ENCODE data around the gene SLC22A14. TPM values are rescaled to one million over a fixed set of nuclear protein-coding genes. Genes with fewer than 3 reads are reported as not detected.

The SLC22A14 gene
- total and polyA plus RNA-seq, 2 donors from 2014 or later, result 0.19 to 0.75 TPM

DNA sequence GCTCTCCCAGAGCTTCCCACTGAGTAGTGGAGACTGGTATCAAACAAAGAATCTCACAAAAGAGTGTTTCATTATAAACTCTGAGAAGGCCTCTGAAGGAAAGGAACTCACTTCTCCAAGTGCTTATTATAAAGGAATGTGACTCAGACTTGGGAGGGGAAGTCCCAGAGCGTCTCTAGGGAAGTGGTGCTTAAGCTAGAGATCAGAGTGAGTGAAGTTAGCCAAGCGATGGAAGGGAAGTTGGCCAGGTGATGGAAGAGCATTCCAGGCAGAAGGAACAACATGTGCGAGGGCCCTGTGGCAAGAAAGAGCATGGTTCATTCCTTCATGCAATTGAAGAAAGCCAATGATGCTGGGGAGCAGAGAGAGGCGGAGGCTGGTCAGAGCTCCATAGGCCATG, 66.8 kb downstream of the SLC22A14 start:
- Histone ChIP-seq H3K9ac (ENCODE audit: low read length in 3 of 3) (no peak overlapping the region), H3K27ac (ENCODE audit: low read depth in 2 of 2, low read length in 2 of 2) (no peak overlapping the region), H3K4me1 (ENCODE audit: control insufficient read depth in 2 of 3, insufficient read depth in 2 of 3, low read depth in 1 of 3, low read length in 3 of 3) (peaks cover 0 to 5% (median 0%) of the 10 kb centered on the region in 3 donors), H3K4me3 (ENCODE audit: low read length in 3 of 3) (no peak overlapping the region), H3K9me3 (ENCODE audit: control insufficient read depth in 2 of 3, insufficient read depth in 1 of 3, low read length in 3 of 3) (no peaks in the 10 kb centered on the region), H3K27me3 (ENCODE audit: control insufficient read depth, insufficient read depth, low read length) (no peaks in the 10 kb centered on the region), H3K36me3 (ENCODE audit: control insufficient read depth in 2 of 3, insufficient read depth in 3 of 3, low read length in 3 of 3) (no peaks in the 10 kb centered on the region)
- FAIRE-seq (no peak), DNase-seq (no peak)
- intact Hi-C loops (cut with DNase I), result no loop called here
- TF ChIP-seq, protein P1, sequence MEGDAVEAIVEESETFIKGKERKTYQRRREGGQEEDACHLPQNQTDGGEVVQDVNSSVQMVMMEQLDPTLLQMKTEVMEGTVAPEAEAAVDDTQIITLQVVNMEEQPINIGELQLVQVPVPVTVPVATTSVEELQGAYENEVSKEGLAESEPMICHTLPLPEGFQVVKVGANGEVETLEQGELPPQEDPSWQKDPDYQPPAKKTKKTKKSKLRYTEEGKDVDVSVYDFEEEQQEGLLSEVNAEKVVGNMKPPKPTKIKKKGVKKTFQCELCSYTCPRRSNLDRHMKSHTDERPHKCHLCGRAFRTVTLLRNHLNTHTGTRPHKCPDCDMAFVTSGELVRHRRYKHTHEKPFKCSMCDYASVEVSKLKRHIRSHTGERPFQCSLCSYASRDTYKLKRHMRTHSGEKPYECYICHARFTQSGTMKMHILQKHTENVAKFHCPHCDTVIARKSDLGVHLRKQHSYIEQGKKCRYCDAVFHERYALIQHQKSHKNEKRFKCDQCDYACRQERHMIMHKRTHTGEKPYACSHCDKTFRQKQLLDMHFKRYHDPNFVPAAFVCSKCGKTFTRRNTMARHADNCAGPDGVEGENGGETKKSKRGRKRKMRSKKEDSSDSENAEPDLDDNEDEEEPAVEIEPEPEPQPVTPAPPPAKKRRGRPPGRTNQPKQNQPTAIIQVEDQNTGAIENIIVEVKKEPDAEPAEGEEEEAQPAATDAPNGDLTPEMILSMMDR (IDR thresholded peaks at IDR 0.05; ENCODE audit: borderline replicate concordance, extremely low read depth, insufficient read depth), result no peak

DNA sequence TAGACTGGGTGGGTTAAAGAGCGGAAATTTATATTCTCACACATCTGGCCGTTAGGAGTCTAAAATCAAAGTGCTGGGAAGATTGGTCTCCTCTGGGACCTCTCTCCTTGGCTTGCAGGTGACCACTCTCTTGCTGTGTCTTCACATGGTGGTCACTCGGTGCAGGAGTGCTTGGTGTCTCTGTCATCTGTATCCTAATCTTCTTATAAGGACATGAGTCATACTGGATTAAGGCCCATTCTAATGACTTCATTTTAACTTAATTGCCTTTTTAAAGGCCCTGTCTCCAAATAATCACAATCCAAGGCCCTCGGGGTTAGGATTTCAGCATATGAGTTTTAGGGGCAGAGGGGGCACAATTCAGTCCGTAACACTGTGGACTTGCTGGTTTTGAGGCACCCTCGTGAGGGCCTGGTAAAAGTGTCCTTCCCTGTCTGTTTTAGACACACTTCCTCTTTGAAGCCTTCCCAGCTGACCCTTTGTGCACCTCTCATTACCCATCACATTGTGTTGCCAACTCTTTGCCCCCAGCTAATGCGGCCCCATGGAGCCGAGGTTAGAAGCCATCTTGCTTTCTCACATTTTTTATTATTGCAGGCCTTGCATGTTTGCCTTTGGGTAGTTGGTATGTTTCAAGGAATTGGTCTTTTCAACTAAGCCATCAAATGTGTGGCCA, 67.7 kb downstream of the SLC22A14 start:
- no peaks in the 10 kb centered on the region for H3K36me3 ChIP-seq (ENCODE audit: control insufficient read depth in 2 of 3, insufficient read depth in 3 of 3, low read length in 3 of 3)
- no peaks in the 10 kb centered on the region for H3K9me3 ChIP-seq (ENCODE audit: control insufficient read depth in 2 of 3, insufficient read depth in 1 of 3, low read length in 3 of 3)
- H3K4me3 ChIP-seq (ENCODE audit: low read length in 3 of 3), result no peak overlapping the region
- H3K27ac ChIP-seq (ENCODE audit: low read depth in 2 of 2, low read length in 2 of 2), result no peak overlapping the region
- intact Hi-C loops (cut with DNase I), result no loop called here
- DNase-seq (no peak), FAIRE-seq (no peak)
- no peak overlapping the region for H3K9ac ChIP-seq (ENCODE audit: low read length in 3 of 3)
- H3K4me1 ChIP-seq (ENCODE audit: control insufficient read depth in 2 of 3, insufficient read depth in 2 of 3, low read depth in 1 of 3, low read length in 3 of 3), result peaks cover 0 to 5% (median 0%) of the 10 kb centered on the region in 3 donors
- H3K27me3 ChIP-seq (ENCODE audit: control insufficient read depth, insufficient read depth, low read length), result no peaks in the 10 kb centered on the region
- TF ChIP-seq, protein P1 (IDR thresholded peaks at IDR 0.05; ENCODE audit: borderline replicate concordance, extremely low read depth, insufficient read depth), result no peak

DNA sequence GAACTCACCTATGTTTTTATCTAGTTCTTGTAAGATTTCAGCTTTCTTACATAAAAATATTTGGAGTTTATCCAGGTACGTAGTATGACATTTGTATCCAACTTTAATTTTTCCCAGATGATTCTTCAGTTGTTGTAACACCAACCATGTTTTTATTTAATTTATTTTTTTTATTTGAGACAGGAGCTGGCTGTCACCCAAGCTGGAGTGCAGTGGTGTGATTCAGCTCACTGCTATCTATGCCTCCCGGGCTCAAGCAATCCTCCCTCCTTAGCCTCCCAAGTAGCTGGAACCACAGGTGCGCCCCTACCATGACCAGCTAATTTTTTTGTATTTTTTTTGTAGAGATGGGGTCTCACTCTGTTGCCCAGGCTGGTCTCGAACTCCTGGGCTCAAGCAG, 71.1 kb downstream of the SLC22A14 start:
- TF ChIP-seq, protein P1 (IDR thresholded peaks at IDR 0.05; ENCODE audit: borderline replicate concordance, extremely low read depth, insufficient read depth), result no peak
- Histone ChIP-seq H3K9me3 (ENCODE audit: control insufficient read depth in 2 of 3, insufficient read depth in 1 of 3, low read length in 3 of 3) (no peaks in the 10 kb centered on the region), H3K4me3 (ENCODE audit: low read length in 3 of 3) (no peak overlapping the region), H3K27me3 (ENCODE audit: control insufficient read depth, insufficient read depth, low read length) (no peaks in the 10 kb centered on the region), H3K27ac (ENCODE audit: low read depth in 2 of 2, low read length in 2 of 2) (no peak overlapping the region), H3K4me1 (ENCODE audit: control insufficient read depth in 2 of 3, insufficient read depth in 2 of 3, low read depth in 1 of 3, low read length in 3 of 3) (no peaks in the 10 kb centered on the region), H3K36me3 (ENCODE audit: control insufficient read depth in 2 of 3, insufficient read depth in 3 of 3, low read length in 3 of 3) (peaks cover 0 to 6% (median 0%) of the 10 kb centered on the region in 3 donors), H3K9ac (ENCODE audit: low read length in 3 of 3) (no peak overlapping the region)
- FAIRE-seq, result no peak
- intact Hi-C loops (cut with DNase I), result no loop called here
- DNase-seq, result no peak

Data from kidney (tissue), 14 donors.